Liver (tissue), 9 donors: ENCODE data around the gene TARM1. TPM values are rescaled to one million over a fixed set of nuclear protein-coding genes. Genes with fewer than 3 reads are reported as not detected.

Experiments
- DNase-seq: peaks from one replicate; pipeline ENCODE4 v3.0.0-alpha.2; 2017; ENCODE audit warnings: low spot score
- H3K27ac ChIP-seq, 2 donors: one replicate each; pipeline ENCODE4 v1.7.0; 2013; ENCODE audit warnings: inconsistent platforms in 2 of 2, low read length in 2 of 2, control low read depth in 1 of 2, low read depth in 1 of 2, mild to moderate bottlenecking in 1 of 2
- H3K27me3 ChIP-seq, 4 donors: one replicate each; pipeline versions ENCODE4 v1.6.1 to v1.7.0; 2013; ENCODE audit warnings: low read length in 3 of 4, inconsistent platforms in 1 of 4, mild to moderate bottlenecking in 1 of 4, moderate library complexity in 1 of 4; ENCODE audit not compliant: control insufficient read depth in 4 of 4, insufficient read depth in 4 of 4
- H3K36me3 ChIP-seq, 4 donors: one replicate each; pipeline versions ENCODE4 v1.6.1 to v1.7.0; 2013; ENCODE audit warnings: low read length in 3 of 4, mild to moderate bottlenecking in 3 of 4, low read depth in 1 of 4, moderate library complexity in 1 of 4; ENCODE audit not compliant: control insufficient read depth in 4 of 4, insufficient read depth in 3 of 4
- H3K4me1 ChIP-seq, 4 donors: one replicate each; pipeline versions ENCODE4 v1.6.1 to v1.7.0; 2013; ENCODE audit warnings: low read length in 3 of 4, mild to moderate bottlenecking in 3 of 4, moderate library complexity in 1 of 4; ENCODE audit not compliant: control insufficient read depth in 4 of 4, insufficient read depth in 4 of 4
- H3K4me3 ChIP-seq, 3 donors: one replicate each; pipeline versions ENCODE4 v1.6.1 to v1.7.0; 2013; ENCODE audit warnings: low read length in 3 of 3, control low read depth in 1 of 3, low read depth in 1 of 3, mild to moderate bottlenecking in 1 of 3
- H3K9ac ChIP-seq, 2 donors: one replicate each; pipeline ENCODE4 v1.7.0; 2013; ENCODE audit warnings: low read length in 2 of 2, mild to moderate bottlenecking in 2 of 2, moderate library complexity in 2 of 2, control low read depth in 1 of 2, low read depth in 1 of 2
- H3K9me3 ChIP-seq, 4 donors: one replicate each; pipeline versions ENCODE4 v1.6.1 to v1.7.0; 2013; ENCODE audit warnings: low read length in 3 of 4; ENCODE audit not compliant: control insufficient read depth in 4 of 4
- ATF3 ChIP-seq: IDR thresholded peaks from 2 replicates; pipeline ENCODE4 v1.6.1; 2016; ENCODE audit warnings: antibody characterized with exemption
- CTCF ChIP-seq: fragments of 150-350 bp; IDR thresholded peaks from 2 replicates; pipeline ENCODE4 v1.5.1; 2017; ENCODE audit warnings: improper control_type of control experiment, low read depth, low read length; ENCODE audit not compliant: missing input control
- EGR1 ChIP-seq, 2 donors: IDR thresholded peaks; 2 replicates each; pipeline ENCODE4 v1.6.1; 2016 to 2018; ENCODE audit warnings: antibody characterized with exemption in 2 of 2, low read depth in 2 of 2
- FOXA1 ChIP-seq: IDR thresholded peaks from 2 replicates; pipeline ENCODE4 v1.6.1; 2016; ENCODE audit warnings: antibody characterized with exemption
- FOXA2 ChIP-seq: IDR thresholded peaks from 2 replicates; pipeline ENCODE4 v1.6.1; 2016; ENCODE audit warnings: antibody characterized with exemption
- GABPA ChIP-seq, 2 donors: IDR thresholded peaks in 1 of 2; conservative IDR thresholded peaks in 1 of 2; 2 replicates each; pipeline ENCODE4 v1.6.1; 2016; ENCODE audit warnings: antibody characterized with exemption in 2 of 2, mild to moderate bottlenecking in 1 of 2, moderate library complexity in 1 of 2
- HNF4A ChIP-seq, 2 donors: conservative IDR thresholded peaks; 2 replicates each; pipeline ENCODE4 v1.6.1; 2016; ENCODE audit warnings: antibody characterized with exemption in 2 of 2, mild to moderate bottlenecking in 2 of 2
- HNF4G ChIP-seq: IDR thresholded peaks from 2 replicates; pipeline ENCODE4 v1.6.1; 2016; ENCODE audit warnings: antibody characterized with exemption
- JUND ChIP-seq, 2 donors: IDR thresholded peaks; 2 replicates each; pipeline ENCODE4 v1.6.1; 2016; ENCODE audit warnings: antibody characterized with exemption in 2 of 2
- MAX ChIP-seq: IDR thresholded peaks from 2 replicates; pipeline ENCODE4 v1.6.1; 2016; ENCODE audit warnings: antibody characterized with exemption
- NR2F2 ChIP-seq: IDR thresholded peaks from 2 replicates; pipeline ENCODE4 v1.6.1; 2016; ENCODE audit warnings: antibody characterized with exemption
- RAD21 ChIP-seq, 2 donors: IDR thresholded peaks; 2 replicates each; pipeline ENCODE4 v1.6.1; 2016; ENCODE audit warnings: antibody characterized with exemption in 2 of 2, mild to moderate bottlenecking in 2 of 2
- RXRA ChIP-seq, 2 donors: IDR thresholded peaks; 2 replicates each; pipeline ENCODE4 v1.6.1; 2017 to 2018; ENCODE audit warnings: antibody characterized with exemption in 2 of 2, mild to moderate bottlenecking in 1 of 2
- SP1 ChIP-seq: IDR thresholded peaks from 2 replicates; pipeline ENCODE4 v1.6.1; 2018; ENCODE audit warnings: antibody characterized with exemption, mild to moderate bottlenecking
- TAF1 ChIP-seq: conservative IDR thresholded peaks from 2 replicates; pipeline ENCODE4 v1.6.1; 2016; ENCODE audit warnings: antibody characterized with exemption, mild to moderate bottlenecking
- YY1 ChIP-seq: IDR thresholded peaks from 2 replicates; pipeline ENCODE4 v1.6.1; 2016; ENCODE audit warnings: antibody characterized with exemption, mild to moderate bottlenecking
- ZBTB33 ChIP-seq: IDR thresholded peaks from 2 replicates; pipeline ENCODE4 v1.6.1; 2016; ENCODE audit warnings: antibody characterized with exemption
- WGBS: extraction: QIAGEN DNeasy Blood & Tissue Kit; methylation state at CpG from one replicate; pipeline ENCODE4 v1.1.7; 2013; 5-methylcytosine and 5-hydroxymethylcytosine counted together
- polyA plus RNA-seq, 2 donors: library from polyadenylated mRNA; stranded (reverse) in 1 of 2; unstranded in 1 of 2; fragments of 200-250 nt in 1 of 2; fragments of >200 nt in 1 of 2; fragmentation: Nextera tagmentation in 1 of 2; extraction: Ambion mirVana in 1 of 2; gene quantifications; one replicate each; pipeline versions ENCODE4 v1.2.1 to v1.2.3, GENCODE V29; 2013 to 2015
- total RNA-seq, 2 donors: library from RNA; depleted of rRNA; stranded (reverse); fragments of >200 nt; gene quantifications; one replicate each; pipeline ENCODE4 v1.2.3, GENCODE V29; 2014
- TF ChIP-seq, protein P1 (sequence below): IDR thresholded peaks from 2 replicates; pipeline ENCODE4 v1.6.1; 2016; ENCODE audit warnings: antibody characterized with exemption, mild to moderate bottlenecking
- donor health status: healthy.
- donor health status: healthy.
- donor health status: healthy.
- donor health status: healthy.
- donor health status: healthy.

The TARM1 gene
- total and polyA plus RNA-seq, 4 donors, result not detected

DNA sequence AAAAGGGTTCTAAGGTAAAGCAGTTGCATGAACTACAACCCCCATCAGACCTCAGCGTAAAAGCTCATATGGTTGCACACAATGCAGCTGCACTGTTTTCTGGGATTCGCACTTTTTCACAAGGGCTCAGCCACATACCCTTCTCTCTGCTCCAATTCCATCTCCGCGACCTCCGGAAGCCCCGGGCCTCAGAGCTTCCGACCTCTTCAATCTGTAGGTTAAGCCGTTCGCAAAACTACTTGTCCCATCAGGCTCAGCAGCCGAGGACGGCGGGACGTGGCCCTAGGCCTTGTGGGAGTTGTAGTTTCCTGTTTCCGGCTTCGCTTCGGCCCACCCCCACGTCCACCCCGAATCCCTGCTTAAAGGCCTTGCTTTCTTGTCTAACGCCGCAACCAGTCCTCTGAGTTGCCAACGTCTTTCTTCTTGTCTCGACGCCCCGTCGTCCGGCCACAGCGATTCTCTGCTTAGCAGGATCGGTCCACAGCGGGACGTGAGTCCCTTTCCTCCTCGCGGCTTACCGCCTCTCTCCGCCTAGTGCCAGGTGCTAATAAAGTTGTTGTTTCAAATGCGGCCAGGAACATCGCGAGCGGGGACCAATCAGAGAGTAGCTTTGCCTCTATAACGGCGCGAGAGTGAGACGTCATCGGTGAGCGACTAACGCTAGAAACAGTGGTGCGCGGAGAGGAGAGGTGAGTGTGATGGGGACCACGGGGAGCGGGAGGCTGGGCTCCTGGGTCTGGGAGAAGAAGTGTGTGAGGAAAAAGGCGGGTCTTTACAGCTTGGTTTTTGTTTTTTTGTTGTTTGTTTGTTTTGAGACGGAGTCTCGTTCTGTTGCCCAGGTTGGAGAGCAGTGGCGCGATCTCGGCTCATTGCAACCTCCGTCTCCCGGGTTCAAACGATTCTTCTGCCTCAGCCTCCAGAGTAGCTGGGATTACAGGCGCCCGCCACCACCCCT, 34.2 kb upstream of the TARM1 start, which contains the start of the genes PRPF31 and TFPT (continued):
- TF ChIP-seq RAD21 (IDR thresholded peaks at IDR 0.05) (no peak), HNF4G (no peak), RXRA (IDR thresholded peaks at IDR 0.05) (peak; percentile 51 to 60), NR2F2 (peak; percentile 60), GABPA (IDR thresholded peaks at IDR 0.05 in 1 of 2, conservative IDR thresholded peaks at IDR 0.05 in 1 of 2) (peak; percentile 65 to 90), MAX (peak; percentile 93), TAF1 (no peak), CTCF (no peak), JUND (IDR thresholded peaks at IDR 0.05) (peak in 1 of 2 donors; percentile 42)

DNA sequence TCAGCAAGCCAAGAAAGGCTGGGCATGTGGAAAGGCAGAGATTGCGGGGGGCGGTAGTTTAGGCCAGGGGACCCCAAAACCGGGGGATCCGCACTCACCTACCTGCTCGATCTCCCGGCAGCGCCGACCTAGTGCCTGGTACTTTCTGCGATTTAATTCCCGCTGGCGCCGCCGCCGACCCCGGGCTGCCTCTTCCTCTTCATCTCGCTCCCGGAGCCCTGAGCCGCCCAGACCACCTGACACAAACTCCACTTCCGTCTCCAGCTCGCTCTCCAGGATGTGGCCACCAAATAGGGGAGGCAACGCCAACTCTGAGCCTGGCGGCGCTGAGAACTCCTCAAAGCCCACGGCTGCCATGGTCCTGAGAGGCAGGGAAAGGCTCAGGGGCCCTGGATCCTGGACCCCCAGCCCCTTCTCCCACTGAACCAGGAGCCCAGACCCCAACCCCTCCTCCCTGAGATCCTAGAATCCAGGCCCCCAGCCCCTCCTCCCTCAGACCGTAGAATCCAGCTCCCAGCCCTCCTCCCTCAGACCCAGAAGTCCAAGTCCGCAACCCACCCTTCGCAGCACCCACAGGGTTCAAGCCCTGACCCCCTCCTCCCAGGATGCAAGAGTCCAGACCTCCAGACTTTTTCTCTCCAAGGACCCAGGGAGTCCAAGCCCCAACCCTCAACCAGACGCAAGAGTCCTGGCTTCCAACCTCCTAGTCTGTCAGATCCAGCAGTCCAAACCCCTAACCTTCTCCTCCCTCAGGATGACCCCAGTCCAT, 33.4 kb upstream of the TARM1 start:
- Histone ChIP-seq H3K27me3 (no peaks in the 10 kb centered on the region), H3K27ac (peak overlapping the region; percentile 4 to 90), H3K4me3 (peak overlapping the region; percentile 62 to 98 (median 94)), H3K9me3 (no peaks in the 10 kb centered on the region), H3K36me3 (peaks cover 3 to 27% (median 12%) of the 10 kb centered on the region in 4 donors), H3K9ac (peak overlapping the region; percentile 68 to 69), H3K4me1 (peaks cover 3 to 20% (median 17%) of the 10 kb centered on the region in 4 donors)
- WGBS, result 22% methylated on average over 28 of the region's 28 CpGs
- no peak for TF ChIP-seq HNF4A (conservative IDR thresholded peaks at IDR 0.05)
- TF ChIP-seq MAX, result no peak
- no peak for TF ChIP-seq YY1
- no peak for TF ChIP-seq RXRA (IDR thresholded peaks at IDR 0.05)
- TF ChIP-seq CTCF, result no peak
- no peak for TF ChIP-seq HNF4G
- TF ChIP-seq RAD21 (IDR thresholded peaks at IDR 0.05), result no peak
- no peak for TF ChIP-seq FOXA1
- no peak for TF ChIP-seq SP1
- no peak for TF ChIP-seq EGR1 (IDR thresholded peaks at IDR 0.05; ENCODE audit: low read depth in 2 of 2)
- no peak for TF ChIP-seq TAF1
- TF ChIP-seq FOXA2, result no peak
- TF ChIP-seq ZBTB33, result no peak
- no peak for TF ChIP-seq JUND (IDR thresholded peaks at IDR 0.05)
- no peak for TF ChIP-seq GABPA (IDR thresholded peaks at IDR 0.05 in 1 of 2, conservative IDR thresholded peaks at IDR 0.05 in 1 of 2)
- TF ChIP-seq ATF3, result no peak
- no peak for TF ChIP-seq NR2F2
- TF ChIP-seq, protein P1, sequence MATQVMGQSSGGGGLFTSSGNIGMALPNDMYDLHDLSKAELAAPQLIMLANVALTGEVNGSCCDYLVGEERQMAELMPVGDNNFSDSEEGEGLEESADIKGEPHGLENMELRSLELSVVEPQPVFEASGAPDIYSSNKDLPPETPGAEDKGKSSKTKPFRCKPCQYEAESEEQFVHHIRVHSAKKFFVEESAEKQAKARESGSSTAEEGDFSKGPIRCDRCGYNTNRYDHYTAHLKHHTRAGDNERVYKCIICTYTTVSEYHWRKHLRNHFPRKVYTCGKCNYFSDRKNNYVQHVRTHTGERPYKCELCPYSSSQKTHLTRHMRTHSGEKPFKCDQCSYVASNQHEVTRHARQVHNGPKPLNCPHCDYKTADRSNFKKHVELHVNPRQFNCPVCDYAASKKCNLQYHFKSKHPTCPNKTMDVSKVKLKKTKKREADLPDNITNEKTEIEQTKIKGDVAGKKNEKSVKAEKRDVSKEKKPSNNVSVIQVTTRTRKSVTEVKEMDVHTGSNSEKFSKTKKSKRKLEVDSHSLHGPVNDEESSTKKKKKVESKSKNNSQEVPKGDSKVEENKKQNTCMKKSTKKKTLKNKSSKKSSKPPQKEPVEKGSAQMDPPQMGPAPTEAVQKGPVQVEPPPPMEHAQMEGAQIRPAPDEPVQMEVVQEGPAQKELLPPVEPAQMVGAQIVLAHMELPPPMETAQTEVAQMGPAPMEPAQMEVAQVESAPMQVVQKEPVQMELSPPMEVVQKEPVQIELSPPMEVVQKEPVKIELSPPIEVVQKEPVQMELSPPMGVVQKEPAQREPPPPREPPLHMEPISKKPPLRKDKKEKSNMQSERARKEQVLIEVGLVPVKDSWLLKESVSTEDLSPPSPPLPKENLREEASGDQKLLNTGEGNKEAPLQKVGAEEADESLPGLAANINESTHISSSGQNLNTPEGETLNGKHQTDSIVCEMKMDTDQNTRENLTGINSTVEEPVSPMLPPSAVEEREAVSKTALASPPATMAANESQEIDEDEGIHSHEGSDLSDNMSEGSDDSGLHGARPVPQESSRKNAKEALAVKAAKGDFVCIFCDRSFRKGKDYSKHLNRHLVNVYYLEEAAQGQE, result no peak
- no peak for DNase-seq
